SK-N-SH (cell line): ENCODE measurements around the gene TERC.

Experiments used
- EZH2phosphoT487 ChIP-seq: fragments of 200-600 bp; sonication (generic); IDR thresholded peaks from 2 replicates; pipeline ENCODE4 v1.6.1; 2017; ENCODE audit warnings: low read depth, mixed run types, mild to moderate bottlenecking, antibody characterized with exemption, moderate library complexity, borderline replicate concordance
- POLR2AphosphoS5 ChIP-seq: IDR thresholded peaks from 2 replicates; pipeline ENCODE4 v1.6.1; 2012; ENCODE audit warnings: low read depth, low read length
- REST ChIP-seq: IDR thresholded peaks from 2 replicates; pipeline ENCODE4 v1.6.1; 2012; ENCODE audit warnings: mild to moderate bottlenecking, low read depth, low read length, moderate library complexity
- RXRA ChIP-seq: IDR thresholded peaks from 2 replicates; pipeline ENCODE4 v1.4.0; 2012; ENCODE audit warnings: low read depth, mild to moderate bottlenecking, borderline replicate concordance
- TAF1 ChIP-seq: IDR thresholded peaks from 2 replicates; pipeline ENCODE4 v1.6.1; 2012; ENCODE audit warnings: low read depth, mild to moderate bottlenecking, low read length, moderate library complexity, borderline replicate concordance
- TF ChIP-seq, protein P1 (sequence below): fragments of 200-600 bp; sonication (generic); IDR thresholded peaks from 2 replicates; pipeline ENCODE4 v1.6.1; 2017; ENCODE audit warnings: antibody characterized with exemption, mild to moderate bottlenecking, moderate library complexity
- TF ChIP-seq, protein P2 (sequence below): IDR thresholded peaks from 2 replicates; pipeline ENCODE4 v1.4.0; 2012; ENCODE audit warnings: low read depth, borderline replicate concordance
- TF ChIP-seq, protein P3 (sequence below): IDR thresholded peaks from 2 replicates; pipeline ENCODE4; 2012
- TF ChIP-seq, protein P4 (sequence below): fragments of 150-350 bp; IDR thresholded peaks from 2 replicates; pipeline ENCODE4 v1.6.1; 2016; ENCODE audit warnings: mild to moderate bottlenecking, low read depth, low read length
- TF ChIP-seq, protein P5 (sequence below): IDR thresholded peaks from 2 replicates; pipeline ENCODE4 v1.4.0; 2012; ENCODE audit warnings: low read depth

DNA sequence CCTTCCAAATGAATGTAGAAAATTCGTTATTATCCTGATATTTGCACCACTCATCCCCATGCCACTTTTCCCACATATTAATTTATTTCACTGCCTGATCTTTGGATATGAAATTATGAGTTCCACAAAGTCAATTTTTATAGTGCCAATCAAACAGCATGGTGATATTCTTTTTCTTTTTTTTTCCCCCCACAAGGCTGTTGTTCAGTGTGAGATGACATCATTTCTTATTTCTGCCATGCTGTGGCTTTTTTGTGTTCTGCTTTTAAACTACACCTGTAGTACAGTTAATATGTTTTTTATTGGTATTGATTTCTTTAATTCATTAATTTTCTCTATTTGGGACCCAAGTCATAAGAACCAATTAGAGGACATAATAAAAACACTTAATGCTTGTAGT is 22.9 kb upstream of the TERC start:
- TF ChIP-seq EZH2phosphoT487 = no peak
- TF ChIP-seq, protein P1, sequence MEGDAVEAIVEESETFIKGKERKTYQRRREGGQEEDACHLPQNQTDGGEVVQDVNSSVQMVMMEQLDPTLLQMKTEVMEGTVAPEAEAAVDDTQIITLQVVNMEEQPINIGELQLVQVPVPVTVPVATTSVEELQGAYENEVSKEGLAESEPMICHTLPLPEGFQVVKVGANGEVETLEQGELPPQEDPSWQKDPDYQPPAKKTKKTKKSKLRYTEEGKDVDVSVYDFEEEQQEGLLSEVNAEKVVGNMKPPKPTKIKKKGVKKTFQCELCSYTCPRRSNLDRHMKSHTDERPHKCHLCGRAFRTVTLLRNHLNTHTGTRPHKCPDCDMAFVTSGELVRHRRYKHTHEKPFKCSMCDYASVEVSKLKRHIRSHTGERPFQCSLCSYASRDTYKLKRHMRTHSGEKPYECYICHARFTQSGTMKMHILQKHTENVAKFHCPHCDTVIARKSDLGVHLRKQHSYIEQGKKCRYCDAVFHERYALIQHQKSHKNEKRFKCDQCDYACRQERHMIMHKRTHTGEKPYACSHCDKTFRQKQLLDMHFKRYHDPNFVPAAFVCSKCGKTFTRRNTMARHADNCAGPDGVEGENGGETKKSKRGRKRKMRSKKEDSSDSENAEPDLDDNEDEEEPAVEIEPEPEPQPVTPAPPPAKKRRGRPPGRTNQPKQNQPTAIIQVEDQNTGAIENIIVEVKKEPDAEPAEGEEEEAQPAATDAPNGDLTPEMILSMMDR = no peak
- TF ChIP-seq, protein P2, sequence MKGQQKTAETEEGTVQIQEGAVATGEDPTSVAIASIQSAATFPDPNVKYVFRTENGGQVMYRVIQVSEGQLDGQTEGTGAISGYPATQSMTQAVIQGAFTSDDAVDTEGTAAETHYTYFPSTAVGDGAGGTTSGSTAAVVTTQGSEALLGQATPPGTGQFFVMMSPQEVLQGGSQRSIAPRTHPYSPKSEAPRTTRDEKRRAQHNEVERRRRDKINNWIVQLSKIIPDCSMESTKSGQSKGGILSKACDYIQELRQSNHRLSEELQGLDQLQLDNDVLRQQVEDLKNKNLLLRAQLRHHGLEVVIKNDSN = no peak
- no peak for TF ChIP-seq TAF1
- TF ChIP-seq, protein P3, sequence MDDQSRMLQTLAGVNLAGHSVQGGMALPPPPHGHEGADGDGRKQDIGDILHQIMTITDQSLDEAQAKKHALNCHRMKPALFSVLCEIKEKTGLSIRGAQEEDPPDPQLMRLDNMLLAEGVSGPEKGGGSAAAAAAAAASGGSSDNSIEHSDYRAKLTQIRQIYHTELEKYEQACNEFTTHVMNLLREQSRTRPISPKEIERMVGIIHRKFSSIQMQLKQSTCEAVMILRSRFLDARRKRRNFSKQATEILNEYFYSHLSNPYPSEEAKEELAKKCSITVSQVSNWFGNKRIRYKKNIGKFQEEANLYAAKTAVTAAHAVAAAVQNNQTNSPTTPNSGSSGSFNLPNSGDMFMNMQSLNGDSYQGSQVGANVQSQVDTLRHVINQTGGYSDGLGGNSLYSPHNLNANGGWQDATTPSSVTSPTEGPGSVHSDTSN = no peak
- TF ChIP-seq POLR2AphosphoS5 = no peak
- TF ChIP-seq, protein P4, sequence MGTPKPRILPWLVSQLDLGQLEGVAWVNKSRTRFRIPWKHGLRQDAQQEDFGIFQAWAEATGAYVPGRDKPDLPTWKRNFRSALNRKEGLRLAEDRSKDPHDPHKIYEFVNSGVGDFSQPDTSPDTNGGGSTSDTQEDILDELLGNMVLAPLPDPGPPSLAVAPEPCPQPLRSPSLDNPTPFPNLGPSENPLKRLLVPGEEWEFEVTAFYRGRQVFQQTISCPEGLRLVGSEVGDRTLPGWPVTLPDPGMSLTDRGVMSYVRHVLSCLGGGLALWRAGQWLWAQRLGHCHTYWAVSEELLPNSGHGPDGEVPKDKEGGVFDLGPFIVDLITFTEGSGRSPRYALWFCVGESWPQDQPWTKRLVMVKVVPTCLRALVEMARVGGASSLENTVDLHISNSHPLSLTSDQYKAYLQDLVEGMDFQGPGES = no peak
- TF ChIP-seq, protein P5, sequence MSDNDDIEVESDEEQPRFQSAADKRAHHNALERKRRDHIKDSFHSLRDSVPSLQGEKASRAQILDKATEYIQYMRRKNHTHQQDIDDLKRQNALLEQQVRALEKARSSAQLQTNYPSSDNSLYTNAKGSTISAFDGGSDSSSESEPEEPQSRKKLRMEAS = no peak
- no peak for TF ChIP-seq REST
- no peak for TF ChIP-seq RXRA
